ENCODE data around the gene FAM184B. TPM values are rescaled to one million over a fixed set of nuclear protein-coding genes. Genes with fewer than 3 reads are reported as not detected.

The FAM184B gene
- total RNA-seq, 2 donors from 2014 or later: not detected

GRCh38 chr4:17636696-17637622 lies 144.5 kb downstream of the FAM184B start:
- Histone ChIP-seq H3K9me3 (no peaks in the 10 kb centered on the region), H3K4me3 (no peak overlapping the region), H3K4me1 (no peaks in the 10 kb centered on the region), H3K36me3 (peaks cover 28% of the 10 kb centered on the region), H3K27me3 (no peaks in the 10 kb centered on the region), H3K27ac (no peak overlapping the region)
- peak; percentile 75 for DNase-seq (ENCODE audit: low spot score)
- peak; percentile 79 to 93 for TF ChIP-seq CTCF (IDR thresholded peaks at IDR 0.05)

GRCh38 chr4:17636341-17636695 lies 145.1 kb downstream of the FAM184B start:
- no peak for TF ChIP-seq CTCF (IDR thresholded peaks at IDR 0.05)
- H3K9me3 ChIP-seq: no peaks in the 10 kb centered on the region
- no peak for DNase-seq (ENCODE audit: low spot score)

GRCh38 chr4:17635056-17635455 lies 146.4 kb downstream of the FAM184B start:
- H3K27ac ChIP-seq: no peak overlapping the region
- H3K36me3 ChIP-seq: peaks cover 41% of the 10 kb centered on the region
- H3K4me1 ChIP-seq: no peaks in the 10 kb centered on the region
- H3K9me3 ChIP-seq: no peaks in the 10 kb centered on the region
- TF ChIP-seq CTCF (IDR thresholded peaks at IDR 0.05): no peak
- H3K4me3 ChIP-seq: no peak overlapping the region
- no peak for DNase-seq (ENCODE audit: low spot score)
- H3K27me3 ChIP-seq: no peaks in the 10 kb centered on the region

More at GRCh38 chr4:17636341-17636695, 145.1 kb downstream of the FAM184B start:
- H3K27ac ChIP-seq: no peak overlapping the region
- H3K4me3 ChIP-seq: no peak overlapping the region
- no peaks in the 10 kb centered on the region for H3K4me1 ChIP-seq
- no peaks in the 10 kb centered on the region for H3K27me3 ChIP-seq
- peaks cover 29% of the 10 kb centered on the region for H3K36me3 ChIP-seq

GRCh38 chr4:17633600-17633999 lies 147.8 kb downstream of the FAM184B start:
- TF ChIP-seq CTCF (IDR thresholded peaks at IDR 0.05): no peak
- DNase-seq (ENCODE audit: low spot score): no peak
- Histone ChIP-seq H3K36me3 (peaks cover 54% of the 10 kb centered on the region), H3K27me3 (no peaks in the 10 kb centered on the region), H3K9me3 (no peaks in the 10 kb centered on the region), H3K4me3 (no peak overlapping the region), H3K4me1 (no peaks in the 10 kb centered on the region), H3K27ac (no peak overlapping the region)

- Histone ChIP-seq H3K4me1 (no peaks in the 10 kb centered on the region), H3K36me3 (peaks cover 88% of the 10 kb centered on the region), H3K27ac (no peak overlapping the region), H3K27me3 (no peaks in the 10 kb centered on the region), H3K9me3 (no peaks in the 10 kb centered on the region), H3K4me3 (no peak overlapping the region)
- TF ChIP-seq CTCF (IDR thresholded peaks at IDR 0.05): no peak
- no peak for DNase-seq (ENCODE audit: low spot score)
Measured at GRCh38 chr4:17630228-17630627, 151.2 kb downstream of the FAM184B start.
